Stimulated activated CD4-positive, alpha-beta T cell treated with anti-CD3 and anti-CD28 coated beads, Interleukin-15, amount 100 ng/mL, for 1 hour (primary cell): ENCODE measurements around the gene MITF.

Source experiments
- DNase-seq, 2 donors: peaks; one replicate each; pipeline ENCODE4 v3.0.0-alpha.2; 2020; ENCODE audit warnings: low read depth in 1 of 2, low spot score in 1 of 2

Gene MITF

GRCh38 chr3:69753179-69753775 lies 14.0 kb downstream of the MITF start:
- DNase-seq = no peak

- no peak for DNase-seq
These were observed 16.5 kb downstream of the MITF start for GRCh38 chr3:69755795-69756194.

- DNase-seq = no peak
These were observed 22.9 kb downstream of the MITF start for GRCh38 chr3:69761896-69762767.

- no peak for DNase-seq
These were observed 23.5 kb downstream of the MITF start for GRCh38 chr3:69762768-69763229.

GRCh38 chr3:69763458-69763857 lies 24.2 kb downstream of the MITF start:
- no peak for DNase-seq

- DNase-seq = no peak
These were observed 25.0 kb downstream of the MITF start for GRCh38 chr3:69764121-69764741.

- no peak for DNase-seq
These were observed 25.6 kb downstream of the MITF start for GRCh38 chr3:69764861-69765260.

GRCh38 chr3:69766638-69767037 lies 27.4 kb downstream of the MITF start:
- DNase-seq = no peak

- DNase-seq = no peak
These were observed 28.3 kb downstream of the MITF start for GRCh38 chr3:69767571-69767970.

- no peak for DNase-seq
These were observed 29.2 kb downstream of the MITF start for GRCh38 chr3:69768438-69768837.

GRCh38 chr3:69770219-69770618 lies 31.0 kb downstream of the MITF start:
- DNase-seq = no peak

GRCh38 chr3:69770976-69771634 lies 31.8 kb downstream of the MITF start:
- DNase-seq = no peak

GRCh38 chr3:69772152-69772867 lies 33.0 kb downstream of the MITF start:
- no peak for DNase-seq

GRCh38 chr3:69774029-69774428 lies 34.8 kb downstream of the MITF start:
- no peak for DNase-seq

- DNase-seq = no peak
These were observed 36.5 kb downstream of the MITF start for GRCh38 chr3:69775751-69776150.

- no peak for DNase-seq
These were observed 37.0 kb downstream of the MITF start for GRCh38 chr3:69776289-69776688.

- DNase-seq = no peak
These were observed 37.8 kb downstream of the MITF start for GRCh38 chr3:69776920-69777581.

GRCh38 chr3:69777582-69777967 lies 38.3 kb downstream of the MITF start:
- DNase-seq = no peak

GRCh38 chr3:69781593-69781992 lies 42.3 kb downstream of the MITF start:
- DNase-seq = no peak

GRCh38 chr3:69784954-69785514 lies 45.8 kb downstream of the MITF start:
- DNase-seq = no peak
